Activated naive CD8-positive, alpha-beta T cell treated with anti-CD3 and anti-CD28 coated beads, Interleukin-2, amount 50 U/mL, for 16 hours (primary cell): ENCODE measurements around the gene BSDC1.

Experiments used
- DNase-seq: peaks from one replicate; pipeline ENCODE4 v3.0.0-alpha.2; 2020; ENCODE audit warnings: low read depth, low spot score

The BSDC1 gene

DNA sequence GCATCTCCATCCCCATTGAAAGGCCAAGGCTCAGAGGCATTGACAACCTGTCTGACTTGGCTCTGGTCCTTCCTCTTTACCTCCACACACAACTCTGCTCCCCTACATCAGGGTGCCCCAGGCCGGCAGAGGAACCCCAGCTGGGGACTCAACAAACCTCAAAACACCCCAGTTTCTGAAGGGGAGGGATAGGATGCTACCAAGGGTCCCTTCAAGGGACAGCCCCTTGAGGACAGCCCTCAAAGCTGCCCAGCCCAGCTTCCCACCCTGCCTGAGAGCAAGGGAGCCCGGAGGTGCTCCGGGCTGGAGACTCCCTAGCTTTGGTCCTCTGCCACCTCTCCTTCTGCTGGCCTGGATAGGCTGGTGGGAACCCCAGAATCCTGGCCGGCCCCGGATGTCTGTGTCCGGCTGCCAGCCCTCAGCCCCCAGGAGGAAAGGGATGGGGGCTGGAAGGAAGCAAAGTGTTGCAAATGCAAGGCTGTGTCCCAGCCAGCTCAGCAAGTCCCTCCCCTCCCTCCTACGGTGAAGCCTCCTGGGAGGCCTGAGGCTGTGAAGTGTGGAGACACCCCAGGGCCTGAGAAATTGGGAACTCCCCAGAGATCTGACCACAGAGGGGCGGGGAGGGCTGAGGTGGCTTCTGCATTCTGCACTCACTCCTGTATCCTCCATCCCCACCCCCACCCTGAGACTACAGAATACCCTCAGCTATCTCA is 57.1 kb downstream of the BSDC1 start:
- DNase-seq, result no peak

- DNase-seq, result no peak
Measured at GRCh38 chr1:32336591-32336932, 57.7 kb downstream of the BSDC1 start.

GRCh38 chr1:32335790-32336590 is 58.3 kb downstream of the BSDC1 start, which contains the start of gene MARCKSL1:
Gene MARCKSL1, minus strand, starts transcription at chr1:32336233. Its CDS starts 200 bp downstream, at chr1:32336033.
- peak; percentile 72 for DNase-seq

- DNase-seq, result no peak
Measured at GRCh38 chr1:32335535-32335789, 58.8 kb downstream of the BSDC1 start.

DNA sequence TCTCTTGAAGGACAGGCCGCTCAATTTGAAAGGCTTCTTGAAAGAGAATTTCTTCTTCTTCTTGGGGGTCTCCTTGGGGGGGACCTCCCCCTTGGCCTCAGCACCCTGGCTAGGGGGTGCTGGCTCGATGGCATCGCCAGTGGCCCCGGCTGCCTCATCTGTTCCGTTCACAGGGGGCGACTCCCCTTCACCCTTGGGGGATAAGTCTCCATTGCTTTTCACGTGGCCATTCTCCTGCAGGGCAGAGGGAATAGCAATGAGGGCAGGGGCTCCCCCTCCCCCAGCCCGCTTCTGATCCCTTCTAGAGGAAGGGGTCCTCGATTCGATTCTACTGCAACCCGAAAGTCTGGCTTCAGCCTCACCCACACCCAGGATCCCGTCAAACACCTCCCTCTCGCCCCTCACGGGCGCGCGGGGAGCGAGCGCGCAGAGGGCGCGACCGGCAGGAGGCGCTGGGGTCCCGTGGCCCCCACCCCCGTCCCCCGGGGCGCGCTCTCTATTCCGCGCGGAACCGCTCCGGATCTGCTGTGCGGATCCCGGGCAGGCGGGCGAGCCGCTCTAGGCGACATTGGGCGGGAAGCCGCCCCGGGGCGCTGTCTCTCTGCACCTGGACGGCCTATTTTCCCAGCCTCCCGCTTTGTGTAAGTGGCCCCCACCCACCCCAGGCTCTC is 59.2 kb downstream of the BSDC1 start:
- DNase-seq, result no peak

GRCh38 chr1:32334274-32334861 is 59.9 kb downstream of the BSDC1 start:
- DNase-seq, result no peak

DNA sequence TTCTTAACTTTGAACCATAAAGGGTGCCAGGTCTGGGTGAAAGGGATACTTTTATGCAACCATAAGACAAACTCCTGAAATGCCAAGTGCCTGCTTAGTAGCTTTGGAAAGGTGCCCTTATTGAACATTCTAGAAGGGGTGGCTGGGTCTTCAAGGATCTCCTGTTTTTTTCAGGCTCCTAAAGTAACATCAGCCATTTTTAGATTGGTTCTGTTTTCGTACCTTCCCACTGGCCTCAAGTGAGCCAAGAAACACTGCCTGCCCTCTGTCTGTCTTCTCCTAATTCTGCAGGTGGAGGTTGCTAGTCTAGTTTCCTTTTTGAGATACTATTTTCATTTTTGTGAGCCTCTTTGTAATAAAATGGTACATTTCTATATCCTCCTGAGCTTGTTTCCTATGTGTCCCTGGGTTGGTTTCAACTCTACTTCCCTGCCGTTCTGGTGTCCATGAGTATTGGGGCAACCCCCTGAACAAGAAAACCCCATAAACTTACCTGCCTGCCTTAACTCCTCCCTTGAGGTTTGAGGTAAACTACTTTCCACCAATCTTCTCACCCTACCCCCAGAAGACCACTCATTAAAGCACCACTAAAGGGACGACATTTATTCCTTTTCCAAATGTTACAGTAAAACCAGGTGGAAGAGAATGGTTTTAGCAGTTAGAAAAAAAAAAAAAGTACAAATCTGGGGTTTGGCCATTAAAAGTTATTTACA is 60.8 kb downstream of the BSDC1 start:
- no peak for DNase-seq

- no peak for DNase-seq
Measured at GRCh38 chr1:32332290-32333079, 61.8 kb downstream of the BSDC1 start.

DNA sequence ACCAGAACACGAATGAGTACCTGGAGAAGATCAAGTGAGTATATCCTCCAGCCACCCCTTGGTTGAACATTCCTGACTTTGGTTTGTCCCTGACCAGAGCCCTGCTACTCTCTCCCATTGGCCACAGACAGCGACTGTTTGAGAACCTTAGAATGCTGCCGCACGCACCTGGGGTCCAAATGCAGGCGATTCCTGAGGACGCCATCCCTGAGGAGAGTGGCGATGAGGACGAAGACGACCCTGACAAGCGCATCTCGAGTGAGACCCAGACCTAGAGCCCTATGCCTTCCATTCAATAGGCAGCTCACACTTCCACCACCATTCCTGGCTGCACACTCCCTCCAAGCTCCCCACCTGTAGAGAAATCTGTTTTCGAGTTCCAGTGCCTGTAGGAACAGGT is 62.7 kb downstream of the BSDC1 start:
- DNase-seq, result no peak

DNA sequence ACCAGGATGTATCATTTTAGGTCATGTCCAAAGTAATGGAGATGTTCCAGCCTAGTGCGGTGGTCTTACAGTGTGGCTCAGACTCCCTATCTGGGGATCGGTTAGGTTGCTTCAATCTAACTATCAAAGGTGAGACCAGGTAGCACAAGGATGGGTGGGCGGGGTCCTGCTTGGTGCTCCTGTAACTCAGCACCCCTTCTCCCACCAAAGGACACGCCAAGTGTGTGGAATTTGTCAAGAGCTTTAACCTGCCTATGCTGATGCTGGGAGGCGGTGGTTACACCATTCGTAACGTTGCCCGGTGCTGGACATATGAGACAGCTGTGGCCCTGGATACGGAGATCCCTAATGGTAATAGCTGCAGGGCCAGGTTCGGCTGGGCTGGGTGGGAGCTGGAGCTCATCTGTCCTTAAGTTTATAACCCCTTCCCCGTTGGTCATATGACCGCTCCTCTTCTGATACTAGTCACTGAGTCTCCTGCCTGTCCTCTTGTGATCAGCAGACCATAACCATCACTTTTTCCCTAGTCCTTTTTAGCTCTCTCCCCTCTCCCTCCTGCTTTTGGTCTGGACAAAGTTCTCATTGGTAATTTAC is 63.6 kb downstream of the BSDC1 start:
- DNase-seq, result no peak

DNA sequence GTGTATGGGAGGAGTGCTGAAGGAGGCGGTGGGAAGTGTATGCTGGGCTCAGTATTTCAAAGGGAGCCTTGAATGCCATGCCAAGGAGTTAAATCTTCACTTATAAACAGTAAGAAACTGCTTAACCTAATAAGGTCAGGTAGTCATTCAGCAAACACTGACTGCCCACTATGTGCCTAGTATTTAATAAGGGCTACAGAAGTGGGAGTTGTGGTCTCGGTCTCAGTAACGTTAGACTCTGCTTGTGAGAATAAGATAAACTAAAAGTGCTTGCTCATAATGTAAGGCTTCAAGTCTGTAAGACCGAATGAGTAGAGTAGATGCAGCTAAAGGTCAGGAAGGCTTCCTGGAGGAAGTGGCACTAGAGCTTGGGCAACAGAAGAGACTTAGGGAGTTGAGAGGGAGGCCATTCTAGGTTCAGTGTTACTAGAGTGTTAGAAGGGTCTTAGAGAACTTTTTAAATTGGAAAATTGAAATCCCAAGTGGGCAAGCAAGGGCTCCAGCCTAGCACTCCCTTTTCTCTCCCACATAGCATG is 64.2 kb downstream of the BSDC1 start:
- no peak for DNase-seq

- DNase-seq, result no peak
Measured at GRCh38 chr1:32327204-32327603, 67.0 kb downstream of the BSDC1 start.

GRCh38 chr1:32321712-32322291 is 72.4 kb downstream of the BSDC1 start:
- no peak for DNase-seq

- no peak for DNase-seq
Measured at GRCh38 chr1:32318127-32318869, 75.9 kb downstream of the BSDC1 start.

DNA sequence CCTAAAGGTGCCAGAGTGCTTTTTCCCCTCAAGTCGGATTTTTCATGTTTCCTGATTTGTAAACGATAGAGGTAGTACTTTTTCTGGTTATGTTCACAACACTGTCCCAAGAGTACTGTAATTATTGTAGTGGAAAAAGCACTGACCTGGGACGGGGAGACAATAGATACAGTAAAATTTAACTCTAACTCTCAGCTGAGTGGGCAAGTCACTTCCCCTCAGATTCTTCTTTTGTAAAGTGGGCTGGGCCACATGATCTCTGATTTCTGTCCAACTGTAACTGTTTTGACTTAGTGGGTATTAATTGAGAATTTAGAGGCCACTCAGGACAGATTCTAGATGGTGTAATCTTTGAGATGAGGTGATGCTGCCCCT is 77.4 kb downstream of the BSDC1 start:
- no peak for DNase-seq
